HCT116 (cell line): ENCODE measurements around the gene CNOT10. TPM values are rescaled to one million over a fixed set of nuclear protein-coding genes. Genes with fewer than 3 reads are reported as not detected.

ENCODE experiments used
- ATAC-seq: fragments of 200-7000 bp; cut with Tn5 transposase; 2 replicates; pipeline ENCODE4 v1.9.1; 2020; ENCODE audit warnings: mild to moderate bottlenecking, moderate library complexity
- BruUV-seq: library from RNA; stranded (reverse); fragments of 400-500 nt; replicated peaks from 2 replicates; lab custom pipeline; 2021; lab: Mats Ljungman, UMichigan
- CTCF ChIA-PET: fragments of 300-600 bp; sonication (Branson Sonifier 250); formaldehyde crosslinking; loops from one replicate; lab custom pipeline; 2021; ENCODE audit warnings: antibody characterized with exemption; lab: Charles Lee
- POLR2A ChIA-PET: fragments of 300-600, 350-600 bp; sonication (Branson Sonifier 250); formaldehyde crosslinking; loops from one replicate; lab custom pipeline; 2021; ENCODE audit warnings: antibody characterized with exemption; lab: Charles Lee
- RAD21 ChIA-PET, 2 experiments: fragments of 300-600 bp; sonication (Branson Sonifier 250); formaldehyde crosslinking; loops; one replicate each; lab custom pipeline; 2023; ENCODE audit warnings: low total read pairs in 2 of 2; ENCODE audit not compliant: uncharacterized antibody in 2 of 2, unreplicated experiment in 2 of 2, low non-redundant PET in 1 of 2; lab: Charles Lee
- DNase-seq: peaks from one replicate; pipeline ENCODE4 v3.0.0-alpha.2; 2010; ENCODE audit warnings: low read depth, low spot score
- H2AFZ ChIP-seq: fragments of 200-600 bp; shearing (Covaris generic), sonication (generic); 2 replicates; pipeline ENCODE4 v1.6.1; 2017; ENCODE audit warnings: low read depth, mixed run types, mixed read lengths, antibody characterized with exemption, low read length; ENCODE audit not compliant: poor library complexity, severe bottlenecking
- H3K27ac ChIP-seq: 2 replicates; pipeline ENCODE4 v1.5.1; 2012; ENCODE audit warnings: low read depth, low read length
- H3K27me3 ChIP-seq: fragments of 200-600 bp; sonication (generic); 2 replicates; pipeline ENCODE4 v1.6.1; 2016; ENCODE audit warnings: mixed run types, low read length, mixed read lengths; ENCODE audit not compliant: insufficient read depth
- H3K36me3 ChIP-seq, 2 experiments: fragments of 200-500 bp in 1 of 2; fragments of 200-600 bp in 1 of 2; sonication (Bioruptor generic) in 1 of 2; sonication (generic) in 1 of 2; 2 replicates each; pipeline versions ENCODE4 v1.5.1 to v1.6.1; 2014 to 2016; ENCODE audit warnings: low read length in 2 of 2, inconsistent platforms in 1 of 2, mixed read lengths in 1 of 2, mixed run types in 1 of 2; ENCODE audit not compliant: insufficient read depth in 2 of 2, control insufficient read depth in 1 of 2
- H3K4me1 ChIP-seq, 2 experiments: fragments of 200-600 bp in 1 of 2; sonication (generic) in 1 of 2; 2 replicates each; pipeline versions ENCODE4 v1.5.1 to v1.6.1; 2012 to 2017; ENCODE audit warnings: low read length in 2 of 2, inconsistent platforms in 1 of 2, mild to moderate bottlenecking in 1 of 2, mixed read lengths in 1 of 2, mixed run types in 1 of 2, moderate library complexity in 1 of 2; ENCODE audit not compliant: insufficient read depth in 2 of 2, control insufficient read depth in 1 of 2
- H3K4me2 ChIP-seq: fragments of 200-600 bp; sonication (generic); 2 replicates; pipeline ENCODE4 v1.6.1; 2017; ENCODE audit warnings: mixed run types, low read length, mixed read lengths
- H3K4me3 ChIP-seq, 2 experiments: fragments of 200-600 bp in 1 of 2; sonication (generic) in 1 of 2; replicated peaks in 1 of 2; 2 replicates each; pipeline ENCODE4 v1.5.1; 2011 to 2016; ENCODE audit warnings: low read length in 2 of 2, control low read depth in 1 of 2, low read depth in 1 of 2, mild to moderate bottlenecking in 1 of 2, mixed read lengths in 1 of 2, mixed run types in 1 of 2
- H3K79me2 ChIP-seq: fragments of 200-600 bp; sonication (generic); 2 replicates; pipeline ENCODE4 v1.6.1; 2017; ENCODE audit warnings: mild to moderate bottlenecking, mixed run types, low read length, moderate library complexity, mixed read lengths; ENCODE audit not compliant: insufficient read depth
- H3K9ac ChIP-seq: fragments of 200-600 bp; sonication (generic); 2 replicates; pipeline ENCODE4 v1.6.1; 2016; ENCODE audit warnings: low read length, mixed read lengths
- H3K9me2 ChIP-seq: fragments of 200-600 bp; sonication (generic), shearing (Covaris generic); 2 replicates; pipeline ENCODE4 v1.6.1; 2017; ENCODE audit warnings: mixed run types, mild to moderate bottlenecking, moderate library complexity; ENCODE audit not compliant: insufficient read depth
- H3K9me3 ChIP-seq, 2 experiments: fragments of 200-500 bp in 1 of 2; fragments of 200-600 bp in 1 of 2; sonication (Bioruptor generic) in 1 of 2; sonication (generic) in 1 of 2; 2 replicates each; pipeline ENCODE4 v1.6.1; 2014 to 2017; ENCODE audit warnings: low read length in 2 of 2, mixed read lengths in 2 of 2, inconsistent platforms in 1 of 2, low read depth in 1 of 2, mild to moderate bottlenecking in 1 of 2, mixed run types in 1 of 2, moderate library complexity in 1 of 2; ENCODE audit not compliant: control insufficient read depth in 1 of 2, insufficient read depth in 1 of 2
- H4K20me1 ChIP-seq: fragments of 200-600 bp; sonication (generic), shearing (Covaris generic); 2 replicates; pipeline ENCODE4 v1.6.1; 2017; ENCODE audit warnings: mixed run types, mild to moderate bottlenecking, moderate library complexity; ENCODE audit not compliant: insufficient read depth
- CEBPB ChIP-seq: IDR thresholded peaks from 2 replicates; pipeline ENCODE4 v1.6.1; 2012; ENCODE audit warnings: low read depth
- ZNF274 ChIP-seq: fragments of 200-500 bp; sonication (Bioruptor generic); IDR thresholded peaks from 2 replicates; pipeline ENCODE4 v1.6.1; 2014; ENCODE audit warnings: mild to moderate bottlenecking, low read depth, low read length, inconsistent platforms
- intact Hi-C: fragments of 100-400 bp; cut with micrococcal nuclease; formaldehyde crosslinking; loops from 2 replicates; pipeline ENCODE4 v1.10.0; 2022
- total RNA-seq: library from RNA; stranded (reverse); gene quantifications from one replicate; pipeline ENCODE4 v1.2.1, GENCODE V29; 2021; ENCODE audit not compliant: unreplicated experiment
- TF ChIP-seq, protein P1 (sequence below): IDR thresholded peaks from 2 replicates; pipeline ENCODE4 v1.6.1; 2011; ENCODE audit warnings: mild to moderate bottlenecking, low read length, moderate library complexity; ENCODE audit not compliant: insufficient replicate concordance; ENCODE audit errors: extremely low read depth

CNOT10 gene
- total RNA-seq, 1 experiment from 2014 or later = 47.4 TPM

DNA sequence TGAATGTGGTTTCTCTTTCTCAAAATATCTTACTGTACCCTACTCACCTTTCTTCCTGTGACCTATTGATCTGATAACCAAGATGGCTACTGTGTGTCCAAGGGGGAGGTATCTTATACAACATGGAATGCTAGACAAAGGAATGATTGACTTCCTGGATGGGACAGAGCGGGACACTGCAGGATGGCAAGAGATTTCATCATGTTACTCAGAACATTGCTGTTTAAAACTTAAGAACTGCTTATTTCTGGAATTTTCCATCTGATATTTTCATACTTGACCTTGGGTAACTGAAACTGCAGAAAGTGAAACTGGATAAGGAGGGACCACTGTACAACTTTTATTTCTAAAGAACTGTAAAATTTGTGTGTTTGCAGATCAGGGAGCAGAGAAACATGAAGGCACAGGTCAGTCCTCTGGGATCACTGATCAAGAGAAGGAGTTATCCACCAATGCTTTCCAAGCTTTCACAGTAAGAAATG is 18.5 kb downstream of the CNOT10 start:
- ChIA-PET RAD21 (no interaction called here), POLR2A (no interaction called here)

DNA sequence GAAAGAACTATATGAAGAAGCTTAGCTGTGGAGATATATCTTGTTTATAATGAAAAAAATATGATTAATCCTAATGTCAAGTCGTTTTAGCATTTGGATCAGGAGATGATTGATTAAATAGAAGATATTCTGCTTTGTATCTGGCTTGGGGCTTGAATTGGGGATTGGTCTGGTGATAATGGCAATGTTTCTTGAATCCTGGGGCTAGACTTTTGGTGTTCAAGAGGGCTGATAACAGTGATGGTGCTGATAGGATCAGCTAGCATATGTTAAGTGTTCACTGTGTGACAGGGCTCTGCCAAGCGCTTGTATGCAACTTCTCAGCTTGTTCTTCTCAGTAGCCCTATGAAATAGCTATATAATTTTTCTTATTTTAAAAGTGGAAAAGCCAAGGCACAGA is 20.2 kb downstream of the CNOT10 start:
- RAD21 ChIA-PET = no interaction called here
- Histone ChIP-seq H3K4me2 (no peak overlapping the region), H3K9ac (no peak overlapping the region), H3K36me3 (peaks cover 3 to 12% of the 10 kb centered on the region in 2 experiments), H3K4me1 (no peaks in the 10 kb centered on the region), H3K9me2 (no peaks in the 10 kb centered on the region), H2AFZ (no peak overlapping the region), H3K9me3 (no peaks in the 10 kb centered on the region), H4K20me1 (no peaks in the 10 kb centered on the region), H3K4me3 (no peak overlapping the region), H3K79me2 (peaks cover 54% of the 10 kb centered on the region), H3K27ac (no peak overlapping the region), H3K27me3 (no peaks in the 10 kb centered on the region)
- intact Hi-C loops = no loop called here
- POLR2A ChIA-PET = no interaction called here
- BruUV-seq = TSS peak; percentile 11
- ATAC-seq = no peak
- DNase-seq = no peak
- CTCF ChIA-PET = no interaction called here
- TF ChIP-seq ZNF274 = no peak

More for the DNA sequence above, 18.5 kb downstream of the CNOT10 start:
- Histone ChIP-seq H3K4me2 (no peak overlapping the region), H2AFZ (no peak overlapping the region), H3K36me3 (peaks cover 0 to under 1% of the 10 kb centered on the region in 2 experiments; a peak in 1 of 4 replicates), H3K9ac (no peak overlapping the region), H3K4me1 (no peaks in the 10 kb centered on the region), H4K20me1 (no peaks in the 10 kb centered on the region), H3K4me3 (no peak overlapping the region), H3K9me3 (no peaks in the 10 kb centered on the region), H3K9me2 (no peaks in the 10 kb centered on the region), H3K79me2 (peaks cover 70% of the 10 kb centered on the region), H3K27me3 (no peaks in the 10 kb centered on the region), H3K27ac (no peak overlapping the region)
- no TSS peak for BruUV-seq
- DNase-seq = no peak
- intact Hi-C loops = no loop called here
- TF ChIP-seq CEBPB = peak; percentile 32; the same call in 1 of the 2 replicates
- TF ChIP-seq, protein P1, sequence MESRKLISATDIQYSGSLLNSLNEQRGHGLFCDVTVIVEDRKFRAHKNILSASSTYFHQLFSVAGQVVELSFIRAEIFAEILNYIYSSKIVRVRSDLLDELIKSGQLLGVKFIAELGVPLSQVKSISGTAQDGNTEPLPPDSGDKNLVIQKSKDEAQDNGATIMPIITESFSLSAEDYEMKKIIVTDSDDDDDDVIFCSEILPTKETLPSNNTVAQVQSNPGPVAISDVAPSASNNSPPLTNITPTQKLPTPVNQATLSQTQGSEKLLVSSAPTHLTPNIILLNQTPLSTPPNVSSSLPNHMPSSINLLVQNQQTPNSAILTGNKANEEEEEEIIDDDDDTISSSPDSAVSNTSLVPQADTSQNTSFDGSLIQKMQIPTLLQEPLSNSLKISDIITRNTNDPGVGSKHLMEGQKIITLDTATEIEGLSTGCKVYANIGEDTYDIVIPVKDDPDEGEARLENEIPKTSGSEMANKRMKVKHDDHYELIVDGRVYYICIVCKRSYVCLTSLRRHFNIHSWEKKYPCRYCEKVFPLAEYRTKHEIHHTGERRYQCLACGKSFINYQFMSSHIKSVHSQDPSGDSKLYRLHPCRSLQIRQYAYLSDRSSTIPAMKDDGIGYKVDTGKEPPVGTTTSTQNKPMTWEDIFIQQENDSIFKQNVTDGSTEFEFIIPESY = no peak
- ATAC-seq = no peak
- CTCF ChIA-PET = no interaction called here
